Measurements from ENCODE around the gene C1orf115. TPM values are rescaled to one million over a fixed set of nuclear protein-coding genes. Genes with fewer than 3 reads are reported as not detected.

C1orf115 gene
- total RNA-seq, 4 donors from 2014 or later, result 2.2 to 6.7 (median 4.6) TPM

DNA sequence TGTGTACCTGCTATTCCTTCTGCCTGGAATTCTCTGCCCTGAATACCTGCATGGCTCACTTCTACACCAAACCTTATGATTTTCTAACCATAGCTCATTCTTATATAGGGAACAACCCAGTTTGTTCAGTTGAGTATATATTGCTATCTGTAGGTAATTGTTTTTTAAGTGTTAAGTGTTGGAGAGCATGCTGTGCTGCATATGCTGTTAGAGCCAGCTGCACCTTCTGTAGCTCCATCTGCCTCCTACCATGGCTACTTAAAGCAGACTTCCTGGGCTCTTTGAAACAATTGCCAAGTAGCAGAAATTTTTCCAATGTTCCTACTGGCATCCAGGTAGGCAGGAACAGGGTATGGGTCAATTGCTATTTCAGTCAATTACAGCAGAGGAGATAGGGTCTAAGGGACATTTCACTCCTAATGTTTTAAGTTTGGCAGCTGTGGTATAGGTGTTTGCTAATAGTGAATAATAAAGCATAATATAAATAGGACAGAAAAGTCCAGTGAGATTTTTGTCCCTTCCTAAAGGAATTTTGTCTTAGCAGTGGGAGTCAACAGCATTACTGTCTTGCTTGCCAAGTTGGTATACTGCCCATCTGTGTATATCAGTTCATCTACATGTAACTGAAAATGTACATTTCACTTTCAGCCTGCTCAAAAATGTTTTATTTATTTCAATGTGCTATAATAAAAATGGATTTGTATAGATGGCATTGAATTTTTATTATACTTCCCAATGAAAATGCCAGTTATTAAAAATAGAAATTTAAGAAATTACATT, 34.0 kb upstream of the C1orf115 start:
- DNase-seq (no peak), ATAC-seq (no peak)
- TF ChIP-seq, protein P1, sequence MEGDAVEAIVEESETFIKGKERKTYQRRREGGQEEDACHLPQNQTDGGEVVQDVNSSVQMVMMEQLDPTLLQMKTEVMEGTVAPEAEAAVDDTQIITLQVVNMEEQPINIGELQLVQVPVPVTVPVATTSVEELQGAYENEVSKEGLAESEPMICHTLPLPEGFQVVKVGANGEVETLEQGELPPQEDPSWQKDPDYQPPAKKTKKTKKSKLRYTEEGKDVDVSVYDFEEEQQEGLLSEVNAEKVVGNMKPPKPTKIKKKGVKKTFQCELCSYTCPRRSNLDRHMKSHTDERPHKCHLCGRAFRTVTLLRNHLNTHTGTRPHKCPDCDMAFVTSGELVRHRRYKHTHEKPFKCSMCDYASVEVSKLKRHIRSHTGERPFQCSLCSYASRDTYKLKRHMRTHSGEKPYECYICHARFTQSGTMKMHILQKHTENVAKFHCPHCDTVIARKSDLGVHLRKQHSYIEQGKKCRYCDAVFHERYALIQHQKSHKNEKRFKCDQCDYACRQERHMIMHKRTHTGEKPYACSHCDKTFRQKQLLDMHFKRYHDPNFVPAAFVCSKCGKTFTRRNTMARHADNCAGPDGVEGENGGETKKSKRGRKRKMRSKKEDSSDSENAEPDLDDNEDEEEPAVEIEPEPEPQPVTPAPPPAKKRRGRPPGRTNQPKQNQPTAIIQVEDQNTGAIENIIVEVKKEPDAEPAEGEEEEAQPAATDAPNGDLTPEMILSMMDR (IDR thresholded peaks at IDR 0.05 in 4 of 5, conservative IDR thresholded peaks at IDR 0.05 in 1 of 5), result no peak
- no peak for TF ChIP-seq POLR2A (IDR thresholded peaks at IDR 0.05)
- no peaks in the 10 kb centered on the region for H3K9me3 ChIP-seq
- in situ Hi-C loops (cut with MboI; ENCODE audit: low sequenced_read_pairs in 4 of 4) (no loop called here), intact Hi-C loops (cut with DNase I; ENCODE audit: low total_unique reads) (no loop called here)
- H3K4me3 ChIP-seq, result no peak overlapping the region
- no peaks in the 10 kb centered on the region for H3K4me1 ChIP-seq
- no peaks in the 10 kb centered on the region for H3K27me3 ChIP-seq
- H3K36me3 ChIP-seq, result no peaks in the 10 kb centered on the region
- H3K27ac ChIP-seq, result no peak overlapping the region

DNA sequence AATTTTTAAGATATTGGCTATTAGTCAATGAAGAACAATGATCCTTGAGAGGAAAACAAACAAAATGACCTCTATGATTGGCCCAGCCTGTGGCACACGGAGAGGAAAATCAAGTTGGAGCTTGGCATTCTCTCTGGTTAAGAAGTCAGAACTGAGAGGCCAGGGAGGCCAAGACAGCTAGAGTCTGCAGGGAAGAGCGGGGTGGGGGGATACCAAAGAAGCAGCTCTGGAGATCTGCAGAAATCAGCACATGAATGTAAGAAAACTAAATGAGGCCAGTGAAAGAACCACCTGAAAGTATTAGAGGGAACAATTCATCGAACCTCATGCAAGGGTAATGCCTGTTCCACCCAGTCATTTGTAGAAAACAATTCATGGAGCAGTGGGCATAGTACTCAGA, 23.8 kb upstream of the C1orf115 start:
- TF ChIP-seq POLR2A (IDR thresholded peaks at IDR 0.05), result no peak
- TF ChIP-seq, protein P1 (IDR thresholded peaks at IDR 0.05 in 4 of 5, conservative IDR thresholded peaks at IDR 0.05 in 1 of 5), result no peak
- H3K9me3 ChIP-seq, result peaks cover 0 to 7% (median 0%) of the 10 kb centered on the region in 3 donors
- no peak for ATAC-seq
- no peak for DNase-seq
- no peaks in the 10 kb centered on the region for H3K36me3 ChIP-seq
- intact Hi-C loops (cut with DNase I; ENCODE audit: low total_unique reads), result no loop called here
- in situ Hi-C loops (cut with MboI; ENCODE audit: low sequenced_read_pairs in 4 of 4), result no loop called here
- H3K27ac ChIP-seq, result no peak overlapping the region
- H3K4me1 ChIP-seq, result no peaks in the 10 kb centered on the region
- H3K4me3 ChIP-seq, result no peak overlapping the region
- H3K27me3 ChIP-seq, result no peaks in the 10 kb centered on the region

DNA sequence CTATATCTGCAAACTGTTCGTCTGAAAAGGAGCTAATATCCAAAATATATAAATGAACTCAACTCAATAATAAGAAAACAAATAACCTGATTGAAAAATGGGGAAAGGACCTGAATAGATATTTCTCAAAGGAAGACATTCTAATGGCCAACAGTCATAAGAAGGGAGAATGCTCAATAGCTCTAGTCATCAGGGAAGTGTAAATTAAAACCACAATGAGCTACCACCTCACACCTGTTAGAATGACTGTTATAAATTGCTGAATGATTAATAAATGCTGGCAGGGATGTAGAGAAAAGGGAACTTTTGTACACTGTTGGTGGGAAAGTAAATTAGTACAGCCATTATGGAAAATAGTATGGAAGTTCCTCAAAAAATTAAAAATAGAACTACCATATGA, 21.2 kb upstream of the C1orf115 start:
- ATAC-seq, result no peak
- Histone ChIP-seq H3K4me3 (no peak overlapping the region), H3K27me3 (no peaks in the 10 kb centered on the region), H3K9me3 (peaks cover 0 to 7% (median 0%) of the 10 kb centered on the region in 3 donors), H3K4me1 (no peaks in the 10 kb centered on the region), H3K36me3 (no peaks in the 10 kb centered on the region), H3K27ac (no peak overlapping the region)
- no peak for DNase-seq
- intact Hi-C loops (cut with DNase I; ENCODE audit: low total_unique reads) (no loop called here), in situ Hi-C loops (cut with MboI; ENCODE audit: low sequenced_read_pairs in 4 of 4) (no loop called here)
- TF ChIP-seq POLR2A (IDR thresholded peaks at IDR 0.05), result no peak
- TF ChIP-seq, protein P1 (IDR thresholded peaks at IDR 0.05 in 4 of 5, conservative IDR thresholded peaks at IDR 0.05 in 1 of 5), result no peak

DNA sequence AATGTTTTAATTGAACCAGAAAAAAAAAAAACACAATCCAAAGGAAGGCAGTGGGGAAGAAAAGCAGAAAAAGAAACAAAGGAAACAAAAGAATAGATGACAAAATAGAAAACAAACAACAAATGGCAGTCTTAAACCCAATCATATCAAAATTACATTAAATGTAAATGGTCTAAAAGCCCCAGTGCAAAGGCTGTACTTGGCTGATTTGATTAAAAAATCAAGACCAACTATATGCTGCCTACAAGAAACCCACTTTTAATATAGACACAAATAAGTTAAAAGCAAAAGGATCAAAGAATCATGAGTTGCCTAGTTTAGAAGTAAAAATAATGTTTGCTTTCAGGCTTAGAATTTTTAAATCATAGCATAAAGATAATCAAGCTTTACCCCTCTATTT, 19.8 kb upstream of the C1orf115 start:
- Histone ChIP-seq H3K27me3 (no peaks in the 10 kb centered on the region), H3K4me1 (no peaks in the 10 kb centered on the region), H3K36me3 (no peaks in the 10 kb centered on the region), H3K4me3 (no peak overlapping the region), H3K9me3 (peaks cover 0 to 7% (median 0%) of the 10 kb centered on the region in 3 donors), H3K27ac (no peak overlapping the region)
- ATAC-seq, result no peak
- no peak for TF ChIP-seq POLR2A (IDR thresholded peaks at IDR 0.05)
- TF ChIP-seq, protein P1 (IDR thresholded peaks at IDR 0.05 in 4 of 5, conservative IDR thresholded peaks at IDR 0.05 in 1 of 5), result no peak
- no peak for DNase-seq
- intact Hi-C loops (cut with DNase I; ENCODE audit: low total_unique reads), result no loop called here
- in situ Hi-C loops (cut with MboI; ENCODE audit: low sequenced_read_pairs in 4 of 4), result no loop called here

Data from gastrocnemius medialis (tissue), 4 donors.